ENCODE measurements around the gene SEBOX.
A peak's percentile ranks its signal among the peaks of the same experiment; 100 is the strongest.

Gene SEBOX

GRCh38 chr17:28318759-28319597, 46.0 kb downstream of the SEBOX start, which contains the start of gene TMEM97:
Gene TMEM97, plus strand, starts transcription at chr17:28319200. Its CDS starts 40 bp downstream, at chr17:28319240.
- TF ChIP-seq POLR2A (IDR thresholded peaks at IDR 0.05; ENCODE audit: low read depth, low read length): peak; percentile 49
- FAIRE-seq (no peak), DNase-seq (ENCODE audit: insufficient read length, low spot score) (peak; percentile 80)

- no peak for FAIRE-seq
Measured at GRCh38 chr17:28317966-28318758, 46.8 kb downstream of the SEBOX start.

GRCh38 chr17:28317099-28317965, 47.7 kb downstream of the SEBOX start:
- TF ChIP-seq POLR2A (IDR thresholded peaks at IDR 0.05; ENCODE audit: low read depth, low read length): no peak
- FAIRE-seq (no peak), DNase-seq (ENCODE audit: insufficient read length, low spot score) (no peak)

More at GRCh38 chr17:28317966-28318758, 46.8 kb downstream of the SEBOX start:
- TF ChIP-seq POLR2A (IDR thresholded peaks at IDR 0.05; ENCODE audit: low read depth, low read length): no peak
- DNase-seq (ENCODE audit: insufficient read length, low spot score): no peak

- DNase-seq (ENCODE audit: insufficient read length, low spot score): no peak
- no peak for FAIRE-seq
- TF ChIP-seq POLR2A (IDR thresholded peaks at IDR 0.05; ENCODE audit: low read depth, low read length): no peak
Measured at GRCh38 chr17:28315846-28316705, 48.9 kb downstream of the SEBOX start.

- FAIRE-seq: no peak
- DNase-seq (ENCODE audit: insufficient read length, low spot score): no peak
- no peak for TF ChIP-seq POLR2A (IDR thresholded peaks at IDR 0.05; ENCODE audit: low read depth, low read length)
Measured at GRCh38 chr17:28313841-28314240, 51.2 kb downstream of the SEBOX start.
